CD4-positive, CD25-positive, alpha-beta regulatory T cell (primary cell): ENCODE data around the gene HYLS1. TPM values are rescaled to one million over a fixed set of nuclear protein-coding genes. Genes with fewer than 3 reads are reported as not detected.

Experiments used
- ATAC-seq, 2 donors: fragments of 150-1000 bp; cut with Tn5 transposase; one replicate each; pipeline ENCODE4 v1.10.0; 2021; ENCODE audit warnings: low read depth in 2 of 2, moderate number of reproducible peaks in 2 of 2, moderate library complexity in 1 of 2
- DNase-seq, 3 donors: peaks; one replicate each; pipeline versions ENCODE4 v3.0.0 to v3.0.0-alpha.2; 2012 to 2022; ENCODE audit warnings: mixed read lengths in 1 of 3
- H3K27ac ChIP-seq: one replicate; pipeline ENCODE4 v1.7.0; 2013; ENCODE audit warnings: mild to moderate bottlenecking, low read length; ENCODE audit not compliant: insufficient read depth, poor library complexity, severe bottlenecking
- H3K27me3 ChIP-seq: one replicate; pipeline ENCODE4 v1.7.0; 2013; ENCODE audit warnings: low read length; ENCODE audit not compliant: control insufficient read depth, insufficient read depth
- H3K36me3 ChIP-seq: one replicate; pipeline ENCODE4 v1.7.0; 2013; ENCODE audit warnings: mild to moderate bottlenecking, low read length, moderate library complexity; ENCODE audit not compliant: control insufficient read depth, insufficient read depth
- H3K4me1 ChIP-seq: 2 replicates; pipeline ENCODE4 v1.7.0; 2013; ENCODE audit warnings: mild to moderate bottlenecking, low read length; ENCODE audit not compliant: insufficient read depth, control insufficient read depth, poor library complexity, severe bottlenecking
- H3K4me3 ChIP-seq: one replicate; pipeline ENCODE4 v1.7.0; 2013; ENCODE audit warnings: low read depth, mild to moderate bottlenecking, low read length, moderate library complexity
- H3K9me3 ChIP-seq, 2 experiments: 1 replicate in 1 of 2; 2 replicates in 1 of 2; pipeline ENCODE4 v1.7.0; 2013; ENCODE audit warnings: low read length in 2 of 2, mild to moderate bottlenecking in 1 of 2, moderate library complexity in 1 of 2; ENCODE audit not compliant: control insufficient read depth in 2 of 2
- H3K27ac Mint-ChIP-seq, 3 donors: one replicate each; pipeline ENCODE4 v1.8.0; 2020 to 2022; ENCODE audit warnings: mild to moderate bottlenecking in 3 of 3, mixed read lengths in 3 of 3, moderate library complexity in 2 of 3
- H3K27me3 Mint-ChIP-seq: one replicate; pipeline ENCODE4 v1.8.0; 2022; ENCODE audit warnings: mild to moderate bottlenecking, mixed read lengths
- H3K36me3 Mint-ChIP-seq: one replicate; pipeline ENCODE4 v1.8.0; 2020; ENCODE audit warnings: mixed read lengths
- H3K4me1 Mint-ChIP-seq, 4 donors: one replicate each; pipeline ENCODE4 v1.8.0; 2020 to 2022; ENCODE audit warnings: mixed read lengths in 4 of 4, mild to moderate bottlenecking in 1 of 4
- H3K4me3 Mint-ChIP-seq, 4 donors: one replicate each; pipeline ENCODE4 v1.8.0; 2020 to 2022; ENCODE audit warnings: mild to moderate bottlenecking in 4 of 4, mixed read lengths in 4 of 4, moderate library complexity in 3 of 4
- H3K9me3 Mint-ChIP-seq, 7 donors: one replicate each; pipeline ENCODE4 v1.8.0; 2020 to 2022; ENCODE audit warnings: mixed read lengths in 7 of 7, mild to moderate bottlenecking in 3 of 7, moderate library complexity in 2 of 7
- polyA plus RNA-seq, 4 donors: library from polyadenylated mRNA; unstranded; fragments of 300-500 nt; fragmentation: Illumina TruSeq; gene quantifications; one replicate each; pipeline ENCODE4 v1.2.3, GENCODE V29; 2021
- total RNA-seq: library from RNA; stranded (reverse); gene quantifications from one replicate; pipeline ENCODE4 v1.2.3, GENCODE V29; 2022

The HYLS1 gene
- total and polyA plus RNA-seq, 5 donors from 2014 or later, result 3.1 to 13.3 (median 11.5) TPM

DNA sequence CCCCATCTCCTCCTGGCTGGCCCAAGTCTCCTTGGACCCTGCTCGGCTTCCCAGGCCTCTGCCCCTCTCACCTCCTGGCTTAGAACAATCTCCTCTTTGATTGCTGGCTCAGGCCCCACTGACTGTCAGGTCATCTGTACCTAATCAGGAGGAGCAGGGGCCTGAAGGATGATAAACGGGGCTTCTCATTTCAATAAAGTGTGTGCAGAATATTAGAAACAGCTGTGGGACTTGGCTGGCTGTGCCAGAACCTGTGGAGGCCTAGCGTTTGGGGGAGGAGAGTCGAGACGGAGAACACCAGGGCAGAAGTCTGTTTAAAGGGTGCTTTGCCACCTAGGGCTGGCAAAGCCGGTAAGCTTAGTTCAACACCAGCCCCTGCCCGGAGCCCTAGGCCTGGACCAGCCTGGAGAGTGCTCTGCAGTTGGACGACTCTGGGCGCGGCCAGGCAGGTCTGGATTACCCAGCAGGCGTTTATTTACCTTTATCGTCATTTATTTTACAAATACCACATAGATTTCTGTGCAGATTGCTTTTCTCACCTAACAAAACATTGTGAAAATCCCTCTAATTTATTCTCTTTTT is 48.2 kb downstream of the HYLS1 start:
- Histone ChIP-seq H3K27me3 (no peaks in the 10 kb centered on the region), H3K36me3 (no peaks in the 10 kb centered on the region), H3K27ac (no peak overlapping the region), H3K9me3 (no peaks in the 10 kb centered on the region), H3K4me1 (no peaks in the 10 kb centered on the region), H3K4me3 (no peak overlapping the region)
- Mint-ChIP-seq H3K4me1 (peaks cover 0 to 9% (median 0%) of the 10 kb centered on the region in 4 donors), H3K9me3 (peaks cover 0 to 3% (median 0%) of the 10 kb centered on the region in 7 donors), H3K4me3 (no peak overlapping the region), H3K27me3 (peaks cover 12% of the 10 kb centered on the region), H3K27ac (no peak overlapping the region), H3K36me3 (no peaks in the 10 kb centered on the region)
- DNase-seq (no peak), ATAC-seq (no peak)

DNA sequence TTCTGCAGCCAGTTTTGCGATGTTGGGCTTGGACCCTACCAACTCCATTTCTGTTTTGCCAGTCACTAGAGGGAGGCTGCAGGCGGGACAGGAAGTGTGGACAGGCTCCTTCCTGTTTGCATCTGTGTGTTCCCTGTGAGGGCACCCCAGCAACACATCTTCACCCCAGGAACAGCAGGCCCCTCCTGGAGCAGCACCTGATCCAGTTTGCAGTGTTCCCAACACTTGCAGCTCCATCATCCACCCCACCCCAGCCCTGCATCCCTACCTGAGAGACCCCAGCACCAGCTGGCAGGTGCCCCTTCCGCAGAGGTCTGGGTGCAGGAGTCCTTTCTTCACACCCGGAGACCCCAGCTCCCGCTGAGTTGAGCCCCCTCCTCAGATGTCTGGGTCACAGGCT is 51.0 kb downstream of the HYLS1 start:
- Histone ChIP-seq H3K9me3 (no peaks in the 10 kb centered on the region), H3K27me3 (no peaks in the 10 kb centered on the region), H3K27ac (no peak overlapping the region), H3K4me3 (no peak overlapping the region), H3K36me3 (no peaks in the 10 kb centered on the region), H3K4me1 (no peaks in the 10 kb centered on the region)
- Mint-ChIP-seq H3K36me3 (no peaks in the 10 kb centered on the region), H3K4me1 (peaks cover 0 to 14% (median 0%) of the 10 kb centered on the region in 4 donors), H3K27me3 (peaks cover 6% of the 10 kb centered on the region), H3K4me3 (no peak overlapping the region), H3K27ac (no peak overlapping the region), H3K9me3 (peaks cover 0 to 3% (median 0%) of the 10 kb centered on the region in 7 donors)
- ATAC-seq (no peak), DNase-seq (peak in 1 of 3 donors; percentile 47)

DNA sequence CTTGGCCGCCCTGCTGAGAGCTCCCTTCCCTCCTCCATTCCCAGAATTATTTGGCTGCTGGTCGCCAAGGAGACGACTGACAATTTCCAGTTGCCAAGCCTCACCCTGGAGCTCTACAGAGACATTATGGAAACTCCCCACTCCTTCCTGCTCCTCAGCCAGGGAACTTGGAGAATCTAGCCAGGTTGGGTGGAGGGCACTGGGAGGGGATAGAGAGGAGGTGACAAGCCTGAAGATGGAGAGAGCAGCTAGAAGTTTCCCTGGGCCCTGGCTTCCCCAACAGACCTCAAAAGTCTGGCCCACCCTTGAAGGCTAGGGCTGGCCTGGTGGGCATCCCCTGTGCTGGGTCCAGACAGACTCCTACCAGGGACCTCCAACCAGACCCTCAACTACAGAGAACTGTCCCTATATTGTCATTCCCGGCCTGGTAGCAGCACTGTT is 51.6 kb downstream of the HYLS1 start:
- Mint-ChIP-seq H3K9me3 (peaks cover 0 to 3% (median 0%) of the 10 kb centered on the region in 7 donors), H3K27me3 (peaks cover 5% of the 10 kb centered on the region), H3K27ac (no peak overlapping the region), H3K4me3 (no peak overlapping the region), H3K4me1 (peaks cover 0 to 14% (median 0%) of the 10 kb centered on the region in 4 donors), H3K36me3 (no peaks in the 10 kb centered on the region)
- no peaks in the 10 kb centered on the region for H3K9me3 ChIP-seq
- no peak overlapping the region for H3K27ac ChIP-seq
- H3K27me3 ChIP-seq, result no peaks in the 10 kb centered on the region
- no peak for ATAC-seq
- H3K4me1 ChIP-seq, result no peaks in the 10 kb centered on the region
- no peak for DNase-seq
- no peak overlapping the region for H3K4me3 ChIP-seq
- H3K36me3 ChIP-seq, result no peaks in the 10 kb centered on the region

DNA sequence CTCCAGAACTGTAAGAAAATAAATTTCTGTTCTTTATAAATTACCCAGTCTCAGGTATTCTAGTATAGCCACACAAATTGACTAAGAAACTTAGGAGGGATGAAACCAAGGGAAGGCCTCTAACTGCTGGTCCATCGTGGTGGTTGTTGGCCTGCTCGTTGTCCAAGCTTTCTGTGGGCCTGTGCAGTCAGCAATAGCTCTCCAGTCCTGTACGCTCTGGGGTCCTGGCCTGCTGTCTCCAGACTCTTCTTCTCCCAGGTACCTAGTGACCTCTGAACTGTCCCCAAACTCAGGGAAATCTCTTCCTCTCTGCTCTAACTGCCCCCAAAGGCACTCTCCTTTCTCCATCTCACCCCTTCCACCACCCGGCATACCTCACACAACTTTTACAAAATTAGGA is 52.7 kb downstream of the HYLS1 start:
- Histone ChIP-seq H3K4me3 (no peak overlapping the region), H3K36me3 (no peaks in the 10 kb centered on the region), H3K27ac (no peak overlapping the region), H3K27me3 (no peaks in the 10 kb centered on the region), H3K9me3 (no peaks in the 10 kb centered on the region), H3K4me1 (no peaks in the 10 kb centered on the region)
- H3K4me1 Mint-ChIP-seq, result peaks cover 0 to 14% (median 0%) of the 10 kb centered on the region in 4 donors
- no peak for DNase-seq
- H3K9me3 Mint-ChIP-seq, result peaks cover 0 to 3% (median 0%) of the 10 kb centered on the region in 7 donors
- H3K36me3 Mint-ChIP-seq, result no peaks in the 10 kb centered on the region
- no peak for ATAC-seq
- H3K4me3 Mint-ChIP-seq, result no peak overlapping the region
- H3K27ac Mint-ChIP-seq, result no peak overlapping the region
- H3K27me3 Mint-ChIP-seq, result peaks cover under 1% of the 10 kb centered on the region

DNA sequence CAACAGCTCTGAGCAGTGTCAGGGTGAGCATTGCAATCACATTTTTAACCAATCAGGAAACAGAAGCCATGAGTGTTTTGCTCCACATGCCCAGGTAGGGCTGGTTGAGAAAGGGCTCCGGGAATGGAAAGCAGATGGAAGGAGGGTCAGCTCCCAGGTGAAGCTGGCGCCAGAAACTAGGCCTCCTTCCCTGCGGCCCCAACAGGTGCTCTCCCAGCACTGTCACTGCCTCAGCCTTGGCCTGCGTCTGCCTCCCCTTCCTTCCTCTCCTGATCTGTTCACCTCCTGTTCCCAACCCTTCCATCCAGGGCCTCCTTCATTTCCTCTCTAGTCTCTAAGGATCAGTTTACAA is 53.8 kb downstream of the HYLS1 start:
- H3K27ac Mint-ChIP-seq, result peak overlapping the region in 1 of 3 donors; percentile 82
- Histone ChIP-seq H3K4me3 (no peak overlapping the region), H3K27ac (no peak overlapping the region), H3K36me3 (no peaks in the 10 kb centered on the region), H3K27me3 (no peaks in the 10 kb centered on the region), H3K4me1 (no peaks in the 10 kb centered on the region), H3K9me3 (no peaks in the 10 kb centered on the region)
- H3K36me3 Mint-ChIP-seq, result no peaks in the 10 kb centered on the region
- ATAC-seq (no peak), DNase-seq (no peak)
- H3K9me3 Mint-ChIP-seq, result peaks cover 0 to 3% (median 0%) of the 10 kb centered on the region in 7 donors
- no peaks in the 10 kb centered on the region for H3K27me3 Mint-ChIP-seq
- no peak overlapping the region for H3K4me3 Mint-ChIP-seq
- peaks cover 0 to 14% (median 0%) of the 10 kb centered on the region in 4 donors for H3K4me1 Mint-ChIP-seq

DNA sequence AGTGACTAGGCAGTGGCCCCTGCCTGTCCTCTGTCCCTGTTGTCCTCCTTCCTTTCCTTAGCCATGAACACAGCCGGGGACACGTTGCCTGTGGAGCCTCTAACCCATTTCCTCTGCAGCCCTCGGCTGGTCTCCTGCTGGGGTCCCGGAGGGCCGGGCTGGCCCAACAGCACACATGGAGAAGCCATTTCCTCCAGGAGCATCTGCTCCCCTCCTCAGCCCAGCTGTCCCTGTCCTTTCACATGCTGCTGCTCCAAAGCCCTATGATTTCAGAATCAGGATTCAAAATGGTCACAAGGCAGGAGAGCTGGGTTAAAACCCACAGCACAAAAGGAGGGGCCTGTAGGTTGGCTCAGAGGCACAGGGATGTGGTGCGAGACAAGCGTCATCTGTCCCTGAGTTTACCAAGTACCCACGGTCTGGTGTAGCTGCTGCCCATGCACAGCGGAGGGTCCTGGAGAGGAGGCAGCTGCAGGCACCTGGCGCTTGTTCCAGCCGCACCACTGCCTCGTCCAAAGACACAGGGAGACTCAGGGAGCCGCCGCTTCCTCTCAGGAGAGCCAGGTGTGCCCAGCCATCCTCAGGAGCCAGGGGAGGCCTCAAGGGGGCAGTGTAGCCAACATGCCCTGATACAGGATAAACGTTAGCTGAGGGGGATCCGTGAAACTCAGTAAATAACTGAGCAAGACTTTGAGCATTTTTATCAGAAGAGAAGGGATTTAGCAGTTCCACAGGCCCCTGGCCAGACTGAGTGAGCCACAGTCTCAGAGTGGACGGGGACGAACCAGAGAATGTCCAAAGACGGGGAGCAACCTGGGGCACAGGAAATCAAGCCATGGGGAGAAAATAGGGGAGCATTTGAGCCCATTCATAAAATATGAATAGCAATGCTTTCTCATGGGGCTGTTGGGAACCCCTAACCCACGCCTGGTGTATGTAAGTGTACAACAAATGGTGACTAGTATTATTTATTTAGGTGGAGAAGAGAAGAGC is 54.4 kb downstream of the HYLS1 start:
- H3K36me3 ChIP-seq, result no peaks in the 10 kb centered on the region
- H3K4me1 ChIP-seq, result no peaks in the 10 kb centered on the region
- no peaks in the 10 kb centered on the region for H3K36me3 Mint-ChIP-seq
- H3K4me3 ChIP-seq, result no peak overlapping the region
- DNase-seq, result peak in 2 of 3 donors; percentile 23 to 46
- H3K27me3 ChIP-seq, result no peaks in the 10 kb centered on the region
- H3K9me3 Mint-ChIP-seq, result peaks cover 0 to 3% (median 0%) of the 10 kb centered on the region in 7 donors
- no peak overlapping the region for H3K4me3 Mint-ChIP-seq
- H3K4me1 Mint-ChIP-seq, result peaks cover 0 to 14% (median 0%) of the 10 kb centered on the region in 4 donors
- ATAC-seq, result peak in 1 of 2 donors; percentile 50
- H3K27me3 Mint-ChIP-seq, result no peaks in the 10 kb centered on the region
- peak overlapping the region in 1 of 3 donors; percentile 82 for H3K27ac Mint-ChIP-seq
- no peak overlapping the region for H3K27ac ChIP-seq
- no peaks in the 10 kb centered on the region for H3K9me3 ChIP-seq

DNA sequence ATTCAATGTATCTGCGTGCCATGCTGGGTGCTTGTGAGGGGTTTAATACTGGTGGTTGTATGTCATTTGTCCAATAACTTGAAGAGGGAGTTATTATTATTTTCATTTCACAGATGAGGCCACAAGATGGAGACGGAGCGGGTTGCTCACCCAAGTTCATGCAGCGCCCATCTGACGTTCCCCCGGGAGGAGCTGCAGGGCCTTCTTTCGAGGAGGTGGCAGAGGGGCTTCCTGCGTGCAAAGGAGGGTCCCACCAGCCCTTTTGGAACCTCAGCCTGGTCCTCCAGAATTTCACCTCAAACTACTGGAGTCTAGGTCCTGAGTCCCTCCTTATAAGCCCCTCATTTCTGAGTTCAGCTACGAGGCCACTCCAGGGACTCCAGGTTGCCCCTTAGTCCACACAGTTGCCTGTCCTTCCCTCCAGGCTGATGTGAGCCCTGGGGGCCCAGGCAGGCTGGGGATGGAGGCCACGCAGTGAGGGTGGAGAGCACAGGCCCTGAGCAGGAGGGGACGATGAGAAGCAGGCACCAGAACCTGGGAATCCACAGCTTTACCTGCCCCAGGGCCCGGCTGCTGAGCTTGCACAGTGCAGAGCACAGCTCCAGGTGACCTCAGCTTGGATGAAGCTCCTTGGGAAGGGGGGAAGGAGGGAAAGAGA is 55.4 kb downstream of the HYLS1 start:
- DNase-seq, result no peak
- Mint-ChIP-seq H3K4me3 (no peak overlapping the region), H3K4me1 (peaks cover 0 to 14% (median 0%) of the 10 kb centered on the region in 4 donors), H3K9me3 (peaks cover 0 to 3% (median 0%) of the 10 kb centered on the region in 7 donors), H3K36me3 (no peaks in the 10 kb centered on the region), H3K27ac (no peak overlapping the region), H3K27me3 (no peaks in the 10 kb centered on the region)
- Histone ChIP-seq H3K27ac (no peak overlapping the region), H3K4me1 (no peaks in the 10 kb centered on the region), H3K9me3 (no peaks in the 10 kb centered on the region), H3K4me3 (no peak overlapping the region), H3K27me3 (no peaks in the 10 kb centered on the region), H3K36me3 (no peaks in the 10 kb centered on the region)
- ATAC-seq, result no peak
